ENCODE results near the gene KRTAP10-1. TPM values are rescaled to one million over a fixed set of nuclear protein-coding genes. Genes with fewer than 3 reads are reported as not detected.

KRTAP10-1 gene
- total and polyA plus RNA-seq, 7 donors = not detected

DNA sequence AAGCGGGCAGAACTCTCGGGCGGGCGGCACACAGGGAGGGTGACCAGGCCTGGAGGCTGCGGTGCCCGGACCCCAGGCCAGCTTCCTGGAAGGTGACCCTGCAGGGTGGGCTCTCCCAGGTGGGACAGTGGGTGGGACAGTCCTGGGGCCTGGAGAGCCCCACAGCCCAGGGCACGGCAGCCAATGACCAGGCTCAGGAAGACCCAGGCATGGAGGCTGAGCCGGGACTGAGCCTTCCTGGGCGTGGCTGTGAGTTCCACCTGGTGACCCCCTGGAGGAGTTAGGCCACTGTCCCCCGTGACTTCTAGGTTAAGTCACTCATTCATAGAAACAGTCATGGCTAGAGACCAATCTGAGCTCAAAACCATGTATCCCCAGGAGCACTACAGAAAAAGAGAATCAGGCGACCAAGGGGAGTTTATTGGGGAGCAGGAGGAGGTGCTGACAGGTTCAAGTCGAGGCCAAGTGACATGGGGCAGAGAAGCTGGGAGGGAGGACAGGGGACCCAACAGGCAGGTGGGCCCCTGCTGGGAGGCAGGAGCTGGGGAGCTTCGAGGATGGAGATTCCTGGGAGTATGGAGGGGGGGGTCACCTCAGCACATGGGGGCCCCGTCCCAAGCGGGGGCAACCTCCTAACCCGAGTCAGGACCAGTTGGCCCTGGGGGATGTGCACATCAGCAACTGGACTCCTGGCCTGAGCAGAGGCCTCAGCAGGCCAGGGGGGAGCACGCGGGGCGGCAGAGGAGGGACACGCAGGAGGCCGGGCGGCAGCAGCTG, 39.2 kb upstream of the KRTAP10-1 start:
- DNase-seq = no peak
- H3K9me3 ChIP-seq = peaks cover 0 to 10% (median 4%) of the 10 kb centered on the region in 4 donors
- H3K27me3 ChIP-seq = peaks cover 0 to 7% (median 6%) of the 10 kb centered on the region in 3 donors
- no peak overlapping the region for H3K27ac ChIP-seq
- intact Hi-C loops (cut with DNase I) = no loop called here
- no peak overlapping the region for H3K4me3 ChIP-seq
- WGBS, 2 donors = 74 to 79% methylated on average over 22 of the region's 22 CpGs
- no peaks in the 10 kb centered on the region for H3K4me1 ChIP-seq
- TF ChIP-seq POLR2A (IDR thresholded peaks at IDR 0.05) (no peak), POLR2AphosphoS5 (IDR thresholded peaks at IDR 0.05) (no peak), EP300 (IDR thresholded peaks at IDR 0.05) (no peak)
- TF ChIP-seq, protein P1, sequence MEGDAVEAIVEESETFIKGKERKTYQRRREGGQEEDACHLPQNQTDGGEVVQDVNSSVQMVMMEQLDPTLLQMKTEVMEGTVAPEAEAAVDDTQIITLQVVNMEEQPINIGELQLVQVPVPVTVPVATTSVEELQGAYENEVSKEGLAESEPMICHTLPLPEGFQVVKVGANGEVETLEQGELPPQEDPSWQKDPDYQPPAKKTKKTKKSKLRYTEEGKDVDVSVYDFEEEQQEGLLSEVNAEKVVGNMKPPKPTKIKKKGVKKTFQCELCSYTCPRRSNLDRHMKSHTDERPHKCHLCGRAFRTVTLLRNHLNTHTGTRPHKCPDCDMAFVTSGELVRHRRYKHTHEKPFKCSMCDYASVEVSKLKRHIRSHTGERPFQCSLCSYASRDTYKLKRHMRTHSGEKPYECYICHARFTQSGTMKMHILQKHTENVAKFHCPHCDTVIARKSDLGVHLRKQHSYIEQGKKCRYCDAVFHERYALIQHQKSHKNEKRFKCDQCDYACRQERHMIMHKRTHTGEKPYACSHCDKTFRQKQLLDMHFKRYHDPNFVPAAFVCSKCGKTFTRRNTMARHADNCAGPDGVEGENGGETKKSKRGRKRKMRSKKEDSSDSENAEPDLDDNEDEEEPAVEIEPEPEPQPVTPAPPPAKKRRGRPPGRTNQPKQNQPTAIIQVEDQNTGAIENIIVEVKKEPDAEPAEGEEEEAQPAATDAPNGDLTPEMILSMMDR (IDR thresholded peaks at IDR 0.05) = no peak
- no peaks in the 10 kb centered on the region for H3K36me3 ChIP-seq

DNA sequence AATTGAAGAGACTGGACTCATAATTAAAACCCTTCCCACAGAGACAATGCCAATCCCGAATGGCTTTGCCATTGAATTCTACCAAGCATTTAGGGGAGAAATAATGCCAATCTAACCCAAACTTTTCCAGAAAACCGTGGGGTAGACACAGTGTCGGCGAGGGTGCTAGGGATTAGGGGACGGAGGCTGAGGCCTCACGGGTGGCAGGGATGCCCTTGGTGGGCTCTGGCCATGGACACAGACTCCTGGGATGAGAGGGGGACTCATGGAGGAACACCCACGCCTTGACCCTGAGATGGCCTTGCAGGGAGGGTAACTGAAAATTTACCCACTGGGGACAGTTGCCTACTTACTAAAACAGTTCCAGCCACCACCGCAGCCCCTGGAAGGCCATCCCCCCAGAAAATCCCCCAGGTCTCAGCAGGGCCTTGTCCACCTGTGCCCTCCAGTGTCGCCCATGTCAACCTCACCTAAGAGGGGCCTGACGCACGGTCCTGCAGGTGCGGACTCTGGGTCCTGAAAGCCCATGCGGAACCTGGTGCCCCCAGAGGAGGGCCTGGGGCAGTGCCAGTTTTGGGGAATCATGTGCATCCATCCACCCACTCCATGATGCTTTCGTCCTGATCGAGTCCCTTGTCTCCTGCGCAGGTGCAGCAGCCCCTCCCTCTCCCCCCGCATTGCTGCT, 38.5 kb upstream of the KRTAP10-1 start:
- no peaks in the 10 kb centered on the region for H3K4me1 ChIP-seq
- H3K27me3 ChIP-seq = peaks cover 0 to 6% (median 2%) of the 10 kb centered on the region in 3 donors
- TF ChIP-seq POLR2A (IDR thresholded peaks at IDR 0.05) = no peak
- H3K4me3 ChIP-seq = no peak overlapping the region
- peaks cover 0 to 10% (median 4%) of the 10 kb centered on the region in 4 donors for H3K9me3 ChIP-seq
- no peak for DNase-seq
- H3K27ac ChIP-seq = no peak overlapping the region
- no peaks in the 10 kb centered on the region for H3K36me3 ChIP-seq
- intact Hi-C loops (cut with DNase I) = no loop called here
- WGBS, 2 donors = 95% methylated on average over 17 of the region's 17 CpGs

DNA sequence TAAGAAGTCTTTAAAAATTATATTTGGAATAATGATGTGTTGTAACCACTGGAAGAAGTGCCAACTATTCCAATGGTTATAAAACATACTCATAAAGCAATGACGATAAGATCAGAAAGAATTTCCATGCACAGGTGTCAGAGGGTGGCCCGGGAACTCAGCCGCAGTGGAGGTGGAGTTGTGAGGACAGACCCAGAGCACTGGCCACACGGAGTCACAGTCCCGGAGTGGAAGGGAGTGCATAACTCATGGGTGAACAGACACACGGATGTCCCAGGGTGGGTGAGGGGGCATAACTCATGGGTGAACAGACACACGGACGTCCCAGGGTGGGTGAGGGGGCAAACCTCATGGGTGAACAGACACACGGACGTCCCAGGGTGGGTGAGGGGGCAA, 36.0 kb upstream of the KRTAP10-1 start:
- 50 to 82% methylated on average over 10 of the region's 10 CpGs for WGBS, 2 donors
- H3K9me3 ChIP-seq = peaks cover 0 to 9% (median 2%) of the 10 kb centered on the region in 4 donors

DNA sequence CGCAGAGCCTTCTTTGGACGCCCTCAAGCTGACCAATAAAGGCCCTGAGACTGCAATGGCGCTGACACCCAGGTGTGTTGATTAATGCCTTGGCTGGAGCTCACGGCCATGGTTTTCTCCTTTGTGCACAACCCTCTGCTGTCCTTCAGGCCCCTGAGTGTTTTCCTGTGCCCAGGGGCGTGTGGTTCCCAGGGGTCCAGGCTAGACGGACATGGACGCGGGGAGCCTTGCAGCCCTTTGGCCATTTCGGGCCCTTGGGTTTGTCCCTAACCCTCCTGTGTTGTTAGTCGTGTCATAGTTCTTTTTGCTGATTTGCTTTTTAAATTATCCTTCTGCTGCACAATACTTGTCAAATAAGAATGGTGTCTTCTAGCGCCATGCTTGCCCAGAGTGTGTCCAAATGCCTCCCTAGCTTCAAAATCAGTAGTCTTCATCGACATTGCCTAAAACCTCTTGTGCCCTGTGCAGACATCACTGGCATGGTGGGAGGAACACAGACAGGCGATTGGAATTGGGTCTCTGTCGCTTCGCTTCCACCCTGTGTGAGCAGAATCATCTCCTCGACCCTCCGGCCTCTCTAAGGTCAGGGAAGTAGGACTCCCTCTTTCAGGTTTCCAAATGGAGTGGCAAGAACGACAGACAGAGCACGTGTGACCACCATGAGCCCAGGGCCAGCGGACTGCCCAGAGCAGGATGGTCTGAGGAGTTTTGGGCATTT, 35.5 kb upstream of the KRTAP10-1 start:
- peaks cover 0 to 14% (median 0%) of the 10 kb centered on the region in 3 donors for H3K27me3 ChIP-seq
- H3K36me3 ChIP-seq = no peaks in the 10 kb centered on the region
- no peaks in the 10 kb centered on the region for H3K4me1 ChIP-seq
- H3K9me3 ChIP-seq = peaks cover 0 to 6% (median 2%) of the 10 kb centered on the region in 4 donors
- WGBS, 2 donors = 86 to 89% methylated on average over 20 of the region's 20 CpGs
- H3K4me3 ChIP-seq = no peak overlapping the region
- intact Hi-C loops (cut with DNase I) = no loop called here
- no peak for DNase-seq
- TF ChIP-seq EP300 (IDR thresholded peaks at IDR 0.05) = no peak
- no peak for TF ChIP-seq POLR2AphosphoS5 (IDR thresholded peaks at IDR 0.05)
- TF ChIP-seq POLR2A (IDR thresholded peaks at IDR 0.05) = no peak
- TF ChIP-seq, protein P1 (IDR thresholded peaks at IDR 0.05) = no peak
- no peak overlapping the region for H3K27ac ChIP-seq

More for the DNA sequence above, 36.0 kb upstream of the KRTAP10-1 start:
- DNase-seq = no peak
- Histone ChIP-seq H3K27me3 (peaks cover 0 to 14% (median 0%) of the 10 kb centered on the region in 3 donors), H3K27ac (no peak overlapping the region), H3K4me3 (no peak overlapping the region), H3K4me1 (no peaks in the 10 kb centered on the region), H3K36me3 (no peaks in the 10 kb centered on the region)
- TF ChIP-seq, protein P1 (IDR thresholded peaks at IDR 0.05) = no peak
- no peak for TF ChIP-seq EP300 (IDR thresholded peaks at IDR 0.05)
- TF ChIP-seq POLR2A (IDR thresholded peaks at IDR 0.05) = no peak
- TF ChIP-seq POLR2AphosphoS5 (IDR thresholded peaks at IDR 0.05) = no peak
- intact Hi-C loops (cut with DNase I) = no loop called here
